Type B pancreatic cell (in vitro differentiated cells): Measurements from ENCODE around the gene IQSEC1. TPM values are rescaled to one million over a fixed set of nuclear protein-coding genes. Genes with fewer than 3 reads are reported as not detected.

Experiments used
- DNase-seq: peaks from one replicate; pipeline ENCODE4 v3.0.0; 2021; ENCODE audit warnings: mixed read lengths; ENCODE audit not compliant: unreplicated experiment; ENCODE audit errors: extremely low spot score
- H3K27ac Mint-ChIP-seq: 2 replicates; pipeline ENCODE4 v1.8.0; 2021; ENCODE audit warnings: mild to moderate bottlenecking, mixed read lengths
- H3K27me3 Mint-ChIP-seq: 2 replicates; pipeline ENCODE4 v1.8.0; 2021; ENCODE audit warnings: mixed read lengths
- H3K36me3 Mint-ChIP-seq: 2 replicates; pipeline ENCODE4 v1.8.0; 2021; ENCODE audit warnings: mixed read lengths
- H3K4me1 Mint-ChIP-seq: one replicate; pipeline ENCODE4 v1.8.0; 2021; ENCODE audit warnings: mixed read lengths; ENCODE audit not compliant: unreplicated experiment
- H3K4me3 Mint-ChIP-seq: 2 replicates; pipeline ENCODE4 v1.8.0; 2021; ENCODE audit warnings: mild to moderate bottlenecking, mixed read lengths
- H3K9me3 Mint-ChIP-seq: 2 replicates; pipeline ENCODE4 v1.8.0; 2021; ENCODE audit warnings: mixed read lengths
- total RNA-seq: library from RNA; stranded (reverse); gene quantifications from 2 replicates; pipeline ENCODE4 v1.2.1, GENCODE V29; 2021; ENCODE audit warnings: low replicate concordance
- TF ChIP-seq, protein P1 (sequence below): fragments of 200-600 bp; sonication (generic); conservative IDR thresholded peaks from 2 replicates; pipeline ENCODE4 v1.5.0; 2021; ENCODE audit warnings: antibody characterized with exemption, mild to moderate bottlenecking

The IQSEC1 gene
- total RNA-seq, 1 donor from 2014 or later: 33.1 TPM

DNA sequence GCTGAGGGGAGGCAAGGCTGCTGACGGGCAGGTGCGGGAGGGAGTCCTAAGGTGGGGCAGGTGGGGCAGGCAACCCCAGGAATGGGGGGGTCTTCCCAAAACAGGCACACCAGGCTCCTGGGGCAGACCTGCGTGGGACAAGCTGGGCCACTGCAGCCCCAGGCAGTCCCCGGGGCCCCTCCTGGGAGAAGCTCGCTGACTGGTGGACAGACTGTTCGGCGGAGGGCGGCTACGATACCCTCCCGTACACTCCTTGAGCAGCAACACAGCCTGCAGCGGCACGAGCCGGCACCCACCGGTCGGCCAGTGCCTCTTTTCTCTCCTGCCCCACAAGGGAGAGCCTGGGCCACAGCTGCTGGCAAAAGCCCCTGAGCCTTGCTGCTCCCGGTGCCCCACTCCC, 165.9 kb downstream of the IQSEC1 start:
- Mint-ChIP-seq H3K4me1 (no peaks in the 10 kb centered on the region), H3K27ac (no peak overlapping the region), H3K4me3 (no peak overlapping the region), H3K9me3 (no peaks in the 10 kb centered on the region), H3K27me3 (no peaks in the 10 kb centered on the region), H3K36me3 (no peaks in the 10 kb centered on the region)
- DNase-seq: no peak
- TF ChIP-seq, protein P1, sequence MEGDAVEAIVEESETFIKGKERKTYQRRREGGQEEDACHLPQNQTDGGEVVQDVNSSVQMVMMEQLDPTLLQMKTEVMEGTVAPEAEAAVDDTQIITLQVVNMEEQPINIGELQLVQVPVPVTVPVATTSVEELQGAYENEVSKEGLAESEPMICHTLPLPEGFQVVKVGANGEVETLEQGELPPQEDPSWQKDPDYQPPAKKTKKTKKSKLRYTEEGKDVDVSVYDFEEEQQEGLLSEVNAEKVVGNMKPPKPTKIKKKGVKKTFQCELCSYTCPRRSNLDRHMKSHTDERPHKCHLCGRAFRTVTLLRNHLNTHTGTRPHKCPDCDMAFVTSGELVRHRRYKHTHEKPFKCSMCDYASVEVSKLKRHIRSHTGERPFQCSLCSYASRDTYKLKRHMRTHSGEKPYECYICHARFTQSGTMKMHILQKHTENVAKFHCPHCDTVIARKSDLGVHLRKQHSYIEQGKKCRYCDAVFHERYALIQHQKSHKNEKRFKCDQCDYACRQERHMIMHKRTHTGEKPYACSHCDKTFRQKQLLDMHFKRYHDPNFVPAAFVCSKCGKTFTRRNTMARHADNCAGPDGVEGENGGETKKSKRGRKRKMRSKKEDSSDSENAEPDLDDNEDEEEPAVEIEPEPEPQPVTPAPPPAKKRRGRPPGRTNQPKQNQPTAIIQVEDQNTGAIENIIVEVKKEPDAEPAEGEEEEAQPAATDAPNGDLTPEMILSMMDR: no peak

DNA sequence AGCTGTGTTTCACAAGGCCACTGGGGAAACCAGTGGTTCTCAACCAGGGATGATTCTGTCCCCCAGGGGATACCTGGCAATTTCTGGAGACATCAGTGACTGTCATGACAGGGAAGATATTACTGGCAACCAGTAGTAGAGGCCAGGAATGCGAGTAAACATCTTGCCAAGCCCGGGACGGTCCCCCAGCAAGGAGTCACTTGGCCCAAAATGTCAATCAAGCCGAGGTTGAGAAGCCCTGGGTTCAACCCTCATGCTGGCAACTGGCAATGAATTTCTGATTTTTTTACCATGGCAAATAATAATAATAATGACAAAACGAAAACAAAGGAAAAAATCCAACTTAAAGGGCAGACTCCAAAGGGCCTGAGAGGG, 166.3 kb downstream of the IQSEC1 start:
- H3K9me3 Mint-ChIP-seq: no peaks in the 10 kb centered on the region
- DNase-seq: no peak
- H3K36me3 Mint-ChIP-seq: no peaks in the 10 kb centered on the region
- TF ChIP-seq, protein P1: no peak
- H3K4me3 Mint-ChIP-seq: no peak overlapping the region
- H3K4me1 Mint-ChIP-seq: no peaks in the 10 kb centered on the region
- no peaks in the 10 kb centered on the region for H3K27me3 Mint-ChIP-seq
- no peak overlapping the region for H3K27ac Mint-ChIP-seq

DNA sequence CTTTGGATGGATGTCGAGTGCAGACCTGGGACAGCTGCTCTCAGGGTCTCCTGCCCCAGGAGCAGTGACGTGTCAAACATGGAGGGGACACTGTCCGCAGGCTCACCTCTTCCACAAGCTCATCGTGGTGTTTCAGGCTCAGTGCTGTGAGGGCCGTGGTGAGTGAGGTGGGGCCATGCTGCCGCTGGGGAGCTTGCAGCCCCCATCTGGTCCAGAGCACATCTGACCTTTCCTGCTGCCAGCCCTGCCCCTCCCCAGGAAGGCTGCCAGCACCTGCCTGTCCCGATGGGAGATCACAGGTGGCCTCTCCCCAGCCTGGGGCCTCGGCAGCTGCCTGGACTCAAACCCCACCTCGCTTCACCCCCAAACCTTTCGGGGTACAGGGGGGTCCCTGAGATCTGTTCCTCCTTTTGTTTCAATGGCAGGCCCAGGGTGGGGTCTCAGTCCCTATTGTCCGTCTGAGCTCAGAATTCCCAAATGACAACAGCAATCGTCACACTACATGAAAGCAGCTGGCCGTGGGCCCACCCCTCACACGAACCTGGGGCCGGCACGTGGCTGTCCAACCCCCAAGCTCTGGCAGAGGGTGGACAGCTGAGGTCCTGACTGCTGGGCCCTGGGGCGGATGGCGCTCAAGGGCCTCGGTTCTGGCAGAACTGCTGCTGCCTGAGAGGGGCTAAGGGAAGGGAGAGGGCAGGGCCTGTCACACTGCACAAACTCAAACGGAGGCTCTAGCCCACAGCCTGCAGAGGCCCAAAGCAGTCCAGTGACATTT, 166.9 kb downstream of the IQSEC1 start:
- H3K27ac Mint-ChIP-seq: no peak overlapping the region
- no peak overlapping the region for H3K4me3 Mint-ChIP-seq
- no peaks in the 10 kb centered on the region for H3K9me3 Mint-ChIP-seq
- H3K36me3 Mint-ChIP-seq: no peaks in the 10 kb centered on the region
- DNase-seq: no peak
- TF ChIP-seq, protein P1: no peak
- no peaks in the 10 kb centered on the region for H3K27me3 Mint-ChIP-seq
- no peaks in the 10 kb centered on the region for H3K4me1 Mint-ChIP-seq

DNA sequence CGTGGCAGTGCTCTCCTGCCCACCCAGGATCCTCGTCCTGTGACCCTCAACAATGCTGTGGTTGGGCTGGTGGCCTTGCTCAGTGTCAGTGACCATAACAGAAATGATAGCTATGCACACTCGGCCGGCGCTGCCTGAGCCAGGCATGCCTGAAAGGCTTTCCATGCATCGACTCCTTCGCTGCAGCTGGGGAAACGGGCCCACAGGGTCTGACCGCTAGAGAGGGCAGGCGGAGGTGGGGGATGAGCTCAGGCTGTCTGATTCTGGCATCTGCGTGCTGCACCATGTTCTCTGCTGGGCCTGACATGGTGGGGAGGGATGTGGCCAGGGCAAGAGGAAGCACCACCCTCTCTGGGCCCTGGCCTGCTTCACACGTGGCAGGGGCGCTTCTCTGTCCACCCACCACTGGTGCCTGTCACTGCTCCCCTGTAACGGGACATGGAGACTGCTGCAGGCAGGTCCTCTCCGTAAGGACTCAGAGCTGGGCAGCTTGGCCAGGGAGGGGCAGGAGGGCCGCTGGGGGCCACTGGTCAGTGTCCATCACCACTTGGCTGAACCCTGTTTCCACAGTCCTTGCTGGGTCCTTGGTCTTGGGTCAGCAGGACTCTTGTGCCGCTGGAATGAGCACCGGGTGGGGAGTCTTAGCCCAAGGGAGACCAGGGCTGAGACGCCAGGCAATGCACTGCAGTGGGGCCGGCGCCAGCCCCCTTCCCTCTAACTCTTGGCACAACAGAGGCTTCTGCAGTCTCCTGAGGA, 167.7 kb downstream of the IQSEC1 start:
- Mint-ChIP-seq H3K9me3 (no peaks in the 10 kb centered on the region), H3K4me3 (no peak overlapping the region), H3K27ac (no peak overlapping the region), H3K36me3 (no peaks in the 10 kb centered on the region), H3K27me3 (no peaks in the 10 kb centered on the region), H3K4me1 (no peaks in the 10 kb centered on the region)
- TF ChIP-seq, protein P1: no peak
- no peak for DNase-seq

DNA sequence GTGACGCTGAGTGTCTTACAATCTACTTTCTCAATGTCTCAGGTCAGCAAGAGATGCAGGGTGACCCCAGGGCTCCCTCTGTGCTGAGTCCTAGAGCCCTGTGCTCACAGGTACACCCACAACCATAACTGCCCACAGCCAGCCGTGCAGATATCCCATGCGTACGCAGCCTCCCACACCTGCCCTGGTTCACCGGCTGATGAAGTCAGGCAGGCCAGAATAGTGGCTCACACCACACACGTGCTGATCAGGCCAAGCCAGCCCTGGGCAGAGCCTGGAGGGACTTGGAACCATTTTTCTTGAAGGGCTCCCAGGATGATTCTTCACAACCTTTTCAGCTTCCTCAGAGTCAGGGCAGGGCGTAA, 168.3 kb downstream of the IQSEC1 start:
- Mint-ChIP-seq H3K27me3 (no peaks in the 10 kb centered on the region), H3K4me3 (no peak overlapping the region), H3K9me3 (no peaks in the 10 kb centered on the region), H3K36me3 (no peaks in the 10 kb centered on the region), H3K27ac (no peak overlapping the region), H3K4me1 (no peaks in the 10 kb centered on the region)
- TF ChIP-seq, protein P1: no peak
- no peak for DNase-seq
